ENCODE results near the gene CPPED1.

Gene CPPED1

GRCh38 chr16:12744860-12745259 is 58.8 kb downstream of the CPPED1 start:
- Histone ChIP-seq H3K27ac (no peak overlapping the region), H3K9me3 (ENCODE audit: control insufficient read depth, low read length) (no peaks in the 10 kb centered on the region), H3K9ac (no peak overlapping the region), H3K79me2 (no peaks in the 10 kb centered on the region), H2AFZ (no peak overlapping the region), H3K36me3 (ENCODE audit: control insufficient read depth, insufficient read depth, low read length) (no peaks in the 10 kb centered on the region), H3K4me2 (ENCODE audit: low read length) (no peak overlapping the region), H3K4me3 (ENCODE audit: low read depth, low read length) (no peak overlapping the region), H3K27me3 (ENCODE audit: control insufficient read depth, insufficient read depth, low read length) (no peaks in the 10 kb centered on the region), H3K4me1 (no peaks in the 10 kb centered on the region)
- TF ChIP-seq, protein P1, sequence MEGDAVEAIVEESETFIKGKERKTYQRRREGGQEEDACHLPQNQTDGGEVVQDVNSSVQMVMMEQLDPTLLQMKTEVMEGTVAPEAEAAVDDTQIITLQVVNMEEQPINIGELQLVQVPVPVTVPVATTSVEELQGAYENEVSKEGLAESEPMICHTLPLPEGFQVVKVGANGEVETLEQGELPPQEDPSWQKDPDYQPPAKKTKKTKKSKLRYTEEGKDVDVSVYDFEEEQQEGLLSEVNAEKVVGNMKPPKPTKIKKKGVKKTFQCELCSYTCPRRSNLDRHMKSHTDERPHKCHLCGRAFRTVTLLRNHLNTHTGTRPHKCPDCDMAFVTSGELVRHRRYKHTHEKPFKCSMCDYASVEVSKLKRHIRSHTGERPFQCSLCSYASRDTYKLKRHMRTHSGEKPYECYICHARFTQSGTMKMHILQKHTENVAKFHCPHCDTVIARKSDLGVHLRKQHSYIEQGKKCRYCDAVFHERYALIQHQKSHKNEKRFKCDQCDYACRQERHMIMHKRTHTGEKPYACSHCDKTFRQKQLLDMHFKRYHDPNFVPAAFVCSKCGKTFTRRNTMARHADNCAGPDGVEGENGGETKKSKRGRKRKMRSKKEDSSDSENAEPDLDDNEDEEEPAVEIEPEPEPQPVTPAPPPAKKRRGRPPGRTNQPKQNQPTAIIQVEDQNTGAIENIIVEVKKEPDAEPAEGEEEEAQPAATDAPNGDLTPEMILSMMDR (IDR thresholded peaks at IDR 0.05), result no peak

DNA sequence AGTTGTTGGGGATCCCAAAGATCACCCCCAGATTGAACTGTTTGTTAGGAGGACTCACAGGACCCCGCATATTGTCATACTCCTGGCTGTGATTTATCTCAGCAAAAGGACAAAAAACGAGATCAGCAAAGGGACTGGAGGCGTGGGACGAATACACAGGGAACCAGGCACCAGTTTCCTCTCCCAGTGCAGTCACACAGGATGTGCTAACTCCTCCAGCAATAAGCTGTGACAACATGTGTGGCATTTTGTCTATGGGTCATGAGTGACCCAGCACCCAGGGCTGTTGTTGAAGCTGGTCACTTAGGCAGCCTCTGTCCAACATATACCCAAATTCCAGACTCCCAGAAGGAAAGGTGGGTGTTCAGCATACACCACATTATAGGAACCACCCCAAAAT is 60.9 kb downstream of the CPPED1 start:
- Histone ChIP-seq H3K27ac (no peak overlapping the region), H3K9ac (no peak overlapping the region), H3K27me3 (ENCODE audit: control insufficient read depth, insufficient read depth, low read length) (no peaks in the 10 kb centered on the region), H2AFZ (no peak overlapping the region), H3K9me3 (ENCODE audit: control insufficient read depth, low read length) (no peaks in the 10 kb centered on the region), H3K4me1 (no peaks in the 10 kb centered on the region), H3K79me2 (no peaks in the 10 kb centered on the region), H3K36me3 (ENCODE audit: control insufficient read depth, insufficient read depth, low read length) (no peaks in the 10 kb centered on the region), H3K4me3 (ENCODE audit: low read depth, low read length) (no peak overlapping the region), H3K4me2 (ENCODE audit: low read length) (no peak overlapping the region)
- TF ChIP-seq, protein P1 (IDR thresholded peaks at IDR 0.05), result no peak

GRCh38 chr16:12740986-12741610 is 62.6 kb downstream of the CPPED1 start:
- H3K36me3 ChIP-seq (ENCODE audit: control insufficient read depth, insufficient read depth, low read length), result no peaks in the 10 kb centered on the region
- no peaks in the 10 kb centered on the region for H3K27me3 ChIP-seq (ENCODE audit: control insufficient read depth, insufficient read depth, low read length)
- H3K79me2 ChIP-seq, result no peaks in the 10 kb centered on the region
- H3K27ac ChIP-seq, result no peak overlapping the region
- no peak overlapping the region for H2AFZ ChIP-seq
- H3K4me2 ChIP-seq (ENCODE audit: low read length), result no peak overlapping the region
- TF ChIP-seq, protein P1 (IDR thresholded peaks at IDR 0.05), result no peak
- H3K9me3 ChIP-seq (ENCODE audit: control insufficient read depth, low read length), result no peaks in the 10 kb centered on the region
- no peak overlapping the region for H3K4me3 ChIP-seq (ENCODE audit: low read depth, low read length)
- no peak overlapping the region for H3K9ac ChIP-seq
- no peaks in the 10 kb centered on the region for H3K4me1 ChIP-seq

- no peaks in the 10 kb centered on the region for H3K4me1 ChIP-seq
- H3K9me3 ChIP-seq (ENCODE audit: control insufficient read depth, low read length), result no peaks in the 10 kb centered on the region
- H2AFZ ChIP-seq, result no peak overlapping the region
- no peaks in the 10 kb centered on the region for H3K36me3 ChIP-seq (ENCODE audit: control insufficient read depth, insufficient read depth, low read length)
- H3K9ac ChIP-seq, result no peak overlapping the region
- no peak overlapping the region for H3K4me2 ChIP-seq (ENCODE audit: low read length)
- H3K27me3 ChIP-seq (ENCODE audit: control insufficient read depth, insufficient read depth, low read length), result no peaks in the 10 kb centered on the region
- H3K27ac ChIP-seq, result no peak overlapping the region
- no peak overlapping the region for H3K4me3 ChIP-seq (ENCODE audit: low read depth, low read length)
- TF ChIP-seq, protein P1 (IDR thresholded peaks at IDR 0.05), result no peak
- H3K79me2 ChIP-seq, result no peaks in the 10 kb centered on the region
Observed at GRCh38 chr16:12739738-12740137, 63.9 kb downstream of the CPPED1 start.

- TF ChIP-seq, protein P1 (IDR thresholded peaks at IDR 0.05), result no peak
Observed at GRCh38 chr16:12737563-12737962, 66.1 kb downstream of the CPPED1 start.

More at GRCh38 chr16:12737563-12737962, 66.1 kb downstream of the CPPED1 start:
- Histone ChIP-seq H3K4me2 (ENCODE audit: low read length) (no peak overlapping the region), H3K9me3 (ENCODE audit: control insufficient read depth, low read length) (no peaks in the 10 kb centered on the region), H3K79me2 (no peaks in the 10 kb centered on the region), H3K27ac (no peak overlapping the region), H3K4me3 (ENCODE audit: low read depth, low read length) (no peak overlapping the region), H2AFZ (no peak overlapping the region), H3K4me1 (no peaks in the 10 kb centered on the region), H3K9ac (no peak overlapping the region), H3K36me3 (ENCODE audit: control insufficient read depth, insufficient read depth, low read length) (no peaks in the 10 kb centered on the region), H3K27me3 (ENCODE audit: control insufficient read depth, insufficient read depth, low read length) (no peaks in the 10 kb centered on the region)
